NCI-H1694 treated with DMSO at 0.1 percent for 48 hours (cell line): ENCODE results near the gene PRKCQ.

Source experiments
- DNase-seq: peaks from one replicate; lab custom pipeline; 2025; lab: John Stamatoyannopoulos, UW

PRKCQ gene

DNA sequence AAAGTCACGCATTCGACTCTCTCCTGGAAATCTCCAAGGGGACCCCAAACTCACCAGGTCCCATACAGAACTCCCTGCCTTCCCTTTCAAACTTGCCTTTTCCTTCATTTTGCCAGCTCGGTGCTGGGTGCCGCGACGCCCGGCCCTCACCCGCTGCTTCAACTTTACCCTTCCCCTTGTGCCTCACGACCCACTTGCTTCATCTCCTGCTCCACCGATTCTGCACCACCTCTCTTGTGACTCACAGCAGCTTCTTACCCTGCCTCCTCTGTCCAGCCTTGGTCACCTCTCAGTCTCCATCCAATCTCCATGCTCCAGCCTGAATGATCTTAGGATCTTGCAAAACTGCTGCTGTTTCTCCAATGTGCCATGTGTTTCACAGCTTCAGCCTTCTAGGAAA lies 59.9 kb downstream of the PRKCQ start:
- no peak for DNase-seq

DNA sequence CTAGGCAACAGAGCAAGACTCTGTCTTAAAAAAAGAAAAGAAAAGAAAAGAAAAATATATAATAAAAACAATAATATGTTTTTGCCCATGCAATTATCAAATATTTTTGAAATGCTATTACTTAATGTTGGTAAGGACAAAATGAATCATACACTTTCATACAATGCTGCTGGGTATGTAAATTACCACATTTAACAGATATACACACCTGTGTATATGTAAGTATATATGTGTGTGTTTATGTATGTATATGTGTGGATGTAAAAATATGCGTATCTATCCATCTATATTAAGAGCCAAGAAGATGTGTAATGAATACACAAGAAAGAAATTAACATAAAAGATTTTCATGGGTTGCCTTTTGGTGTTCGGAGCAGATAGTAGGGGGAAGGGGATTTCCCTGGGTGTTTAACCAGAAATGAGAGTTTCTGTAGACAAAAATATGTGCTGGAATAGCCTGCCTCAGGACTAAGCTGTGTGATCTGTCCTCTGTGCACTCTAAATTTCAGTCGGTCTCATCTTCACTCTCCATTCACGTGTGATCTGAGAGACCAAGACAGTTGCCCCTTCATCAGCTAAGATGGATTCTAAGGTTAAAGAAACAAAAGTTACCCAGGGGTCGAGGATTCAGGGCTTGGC lies 61.2 kb downstream of the PRKCQ start:
- DNase-seq, result no peak

DNA sequence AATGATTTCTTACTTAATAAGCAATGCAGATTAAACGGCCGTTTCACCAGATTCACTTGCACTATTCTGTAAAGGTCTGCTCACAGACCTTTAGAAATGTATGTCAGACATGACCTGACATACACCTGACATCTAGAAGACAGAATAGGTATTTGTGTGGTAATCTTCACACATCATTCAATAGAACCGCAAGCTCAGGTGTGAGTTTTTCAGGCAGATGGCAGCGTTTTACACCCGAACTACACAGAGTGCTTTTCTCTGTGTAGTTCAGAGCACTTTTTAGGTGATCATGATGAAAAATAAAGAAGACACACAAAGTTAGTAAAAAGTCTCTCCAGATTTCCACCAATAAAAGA lies 63.2 kb downstream of the PRKCQ start:
- no peak for DNase-seq

GRCh38 chr10:6516281-6516928 lies 63.7 kb downstream of the PRKCQ start:
- DNase-seq, result no peak

- no peak for DNase-seq
Observed at GRCh38 chr10:6514844-6515780, 65.0 kb downstream of the PRKCQ start.

DNA sequence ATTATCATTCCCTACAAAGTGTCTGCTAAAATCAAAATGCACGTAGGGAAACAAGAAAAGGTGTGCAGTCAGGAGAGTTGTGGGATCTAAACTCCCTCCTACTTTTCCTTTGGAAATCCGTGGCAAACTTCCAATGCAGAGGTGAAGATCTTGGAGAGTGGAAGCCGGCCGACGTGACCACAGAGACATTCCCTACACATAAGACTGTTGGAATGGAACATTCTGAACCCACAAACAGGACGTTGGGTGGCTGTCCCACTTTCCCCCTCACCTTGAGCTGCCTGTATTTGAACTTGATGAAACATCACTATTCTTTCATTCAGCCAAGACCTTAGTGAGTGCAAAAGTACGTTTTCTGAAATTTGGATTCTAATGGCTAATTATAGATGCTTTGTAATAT lies 65.9 kb downstream of the PRKCQ start:
- DNase-seq, result no peak

GRCh38 chr10:6513476-6513875 lies 66.6 kb downstream of the PRKCQ start:
- DNase-seq, result no peak

- no peak for DNase-seq
Observed at GRCh38 chr10:6512182-6512581, 67.9 kb downstream of the PRKCQ start.

- DNase-seq, result no peak
Observed at GRCh38 chr10:6511347-6511746, 68.7 kb downstream of the PRKCQ start.

- no peak for DNase-seq
Observed at GRCh38 chr10:6507311-6507710, 72.8 kb downstream of the PRKCQ start.

DNA sequence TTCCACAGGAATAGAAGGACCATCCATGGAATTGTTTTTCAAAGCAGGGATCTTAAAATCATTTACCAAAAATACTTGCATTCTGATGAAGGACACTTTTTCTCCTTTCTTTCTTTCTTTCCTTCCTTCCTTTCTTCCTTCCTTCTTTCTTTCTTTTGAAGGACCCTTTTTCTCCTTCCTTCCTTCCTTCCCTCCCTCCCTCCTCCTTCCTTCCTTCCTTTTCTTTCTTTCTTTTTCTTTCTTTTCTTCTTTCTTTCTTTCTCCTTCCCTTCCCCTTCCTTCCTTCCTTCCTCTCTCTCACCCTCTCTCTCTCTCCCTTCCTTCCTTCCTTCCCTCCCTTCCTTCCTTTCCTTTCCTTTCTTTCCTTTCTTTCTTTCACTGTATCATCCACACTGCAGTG lies 74.8 kb downstream of the PRKCQ start:
- no peak for DNase-seq

DNA sequence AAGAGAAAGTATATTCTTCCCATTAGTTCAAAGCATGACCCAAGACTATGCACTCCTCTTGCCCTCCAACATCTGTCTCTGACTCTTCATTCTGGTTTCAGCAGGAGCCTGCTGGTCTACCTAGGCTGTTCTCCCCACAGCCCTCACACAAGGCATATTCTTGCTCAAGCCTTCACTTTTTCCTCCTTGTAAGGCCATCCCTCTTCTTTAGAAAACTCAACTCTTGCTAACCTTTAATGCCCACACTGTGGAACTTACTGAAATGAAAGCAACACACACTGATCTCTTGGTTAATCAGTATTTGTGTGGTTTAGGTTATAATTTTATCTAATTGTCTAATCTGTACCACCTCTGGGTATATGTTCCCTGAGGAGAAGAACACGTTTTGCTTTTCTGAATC lies 75.8 kb downstream of the PRKCQ start:
- no peak for DNase-seq

DNA sequence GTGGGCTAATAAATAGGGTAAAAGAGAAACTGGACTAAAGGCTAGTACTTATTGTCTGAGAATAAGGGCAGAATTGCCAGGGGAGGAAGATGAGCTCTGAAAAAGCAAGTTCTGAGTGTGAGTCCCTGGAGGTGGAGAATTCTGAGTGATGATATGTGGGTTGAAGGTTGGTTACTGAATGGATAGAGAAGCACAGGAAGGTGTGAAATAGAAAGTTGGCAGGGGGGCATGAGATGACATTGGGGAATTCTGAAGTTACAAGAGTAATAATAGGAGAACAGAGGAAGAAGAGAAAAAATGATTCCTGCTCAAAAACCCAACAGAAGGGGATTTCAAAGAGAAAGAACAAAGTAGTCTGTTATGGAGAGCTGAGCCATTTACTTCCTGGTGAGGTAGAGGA lies 76.9 kb downstream of the PRKCQ start:
- DNase-seq, result no peak

- DNase-seq, result no peak
Observed at GRCh38 chr10:6501931-6502330, 78.1 kb downstream of the PRKCQ start.

GRCh38 chr10:6499974-6500373 lies 80.1 kb downstream of the PRKCQ start:
- DNase-seq, result no peak

GRCh38 chr10:6498771-6499170 lies 81.3 kb downstream of the PRKCQ start:
- DNase-seq, result no peak

- DNase-seq, result no peak
Observed at GRCh38 chr10:6497620-6498019, 82.5 kb downstream of the PRKCQ start.

DNA sequence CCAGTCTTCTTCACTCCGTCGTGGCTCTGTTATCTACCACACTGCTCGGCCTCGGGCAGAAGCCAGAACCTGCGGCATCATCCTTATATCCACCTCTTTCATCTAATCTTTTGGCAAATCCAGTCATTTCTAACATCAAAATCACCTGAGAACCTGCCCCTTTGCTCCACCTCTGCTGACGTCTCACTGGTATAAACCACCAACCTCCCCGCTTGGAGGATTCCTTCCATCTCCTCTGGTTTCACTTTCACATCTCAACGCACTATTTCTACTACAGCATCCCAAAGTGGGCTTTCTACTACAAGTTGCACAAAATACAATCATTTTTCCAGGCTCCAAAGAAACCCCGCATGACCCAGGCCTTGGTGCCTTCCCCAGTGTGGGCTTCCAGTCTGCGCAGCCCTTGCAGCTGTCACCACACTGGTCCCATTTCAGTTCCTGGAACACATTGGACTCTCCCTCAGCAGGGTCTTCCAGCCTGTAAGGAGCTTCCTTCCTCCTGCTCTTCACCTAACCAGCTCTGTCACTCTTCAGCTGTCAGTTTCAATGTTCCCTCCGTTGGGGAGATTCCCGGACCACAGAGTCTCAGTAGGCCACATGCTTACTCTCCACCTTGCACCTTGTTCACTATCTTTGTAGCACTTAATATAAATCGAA lies 85.0 kb downstream of the PRKCQ start:
- DNase-seq, result no peak

- no peak for DNase-seq
Observed at GRCh38 chr10:6494442-6494819, 85.6 kb downstream of the PRKCQ start.

- DNase-seq, result no peak
Observed at GRCh38 chr10:6493521-6494441, 86.3 kb downstream of the PRKCQ start.

GRCh38 chr10:6492896-6493295 lies 87.2 kb downstream of the PRKCQ start:
- DNase-seq, result no peak
